Peyer's patch (tissue), 4 donors: Measurements from ENCODE around the gene PTPN9. TPM values are rescaled to one million over a fixed set of nuclear protein-coding genes. Genes with fewer than 3 reads are reported as not detected.

Experiments used
- DNase-seq, 3 donors: peaks; one replicate each; pipeline ENCODE4 v3.0.0-alpha.2; 2017 to 2019
- H3K27ac ChIP-seq, 4 donors: fragments of 200-600 bp; sonication (generic); one replicate each; pipeline ENCODE4 v1.5.1; 2016 to 2019
- H3K27me3 ChIP-seq, 2 donors: fragments of 200-600 bp; sonication (generic); one replicate each; pipeline ENCODE4 v1.5.1; 2019
- H3K36me3 ChIP-seq, 3 donors: fragments of 200-600 bp; sonication (generic); one replicate each; pipeline ENCODE4 v1.5.1; 2016 to 2019
- H3K4me1 ChIP-seq, 4 donors: fragments of 200-600 bp; sonication (generic); one replicate each; pipeline ENCODE4 v1.5.1; 2016 to 2019
- H3K4me3 ChIP-seq, 4 donors: fragments of 200-600 bp; sonication (generic); 1 replicate in 3 of 4; 2 replicates in 1 of 4; pipeline ENCODE4 v1.5.1; 2016 to 2019; ENCODE audit warnings: mild to moderate bottlenecking in 1 of 4
- H3K9me3 ChIP-seq, 4 donors: fragments of 200-600 bp; sonication (generic); one replicate each; pipeline ENCODE4 v1.5.1; 2016 to 2019; ENCODE audit warnings: mild to moderate bottlenecking in 1 of 4
- POLR2A ChIP-seq, 2 donors: fragments of 450-650 bp; IDR thresholded peaks; one replicate each; pipeline ENCODE4 v1.5.1; 2017; ENCODE audit warnings: antibody characterized with exemption in 2 of 2, mild to moderate bottlenecking in 2 of 2, moderate library complexity in 2 of 2
- total RNA-seq, 4 donors: library from RNA; depleted of rRNA; stranded (reverse); fragments of >200 nt; gene quantifications; one replicate each; pipeline ENCODE4 v1.1.0, GENCODE V29; 2016
- TF ChIP-seq, protein P1 (sequence below), 6 experiments: fragments of 450-650 bp in 4 of 6; fragments of 200-600 bp in 2 of 6; sonication (generic) in 1 of 6; IDR thresholded peaks; one replicate each; pipeline ENCODE4 v1.5.1; 2017 to 2019; ENCODE audit warnings: antibody characterized with exemption in 6 of 6, mild to moderate bottlenecking in 3 of 6, moderate library complexity in 1 of 6

Gene PTPN9
- total RNA-seq, 4 donors from 2014 or later, result 17.3 to 33.0 (median 28.5) TPM

- Histone ChIP-seq H3K27me3 (no peaks in the 10 kb centered on the region), H3K4me3 (no peak overlapping the region), H3K9me3 (no peaks in the 10 kb centered on the region), H3K36me3 (no peaks in the 10 kb centered on the region), H3K27ac (no peak overlapping the region), H3K4me1 (peaks cover 0 to 18% (median 0%) of the 10 kb centered on the region in 4 donors)
- no peak for DNase-seq
- TF ChIP-seq, protein P1, sequence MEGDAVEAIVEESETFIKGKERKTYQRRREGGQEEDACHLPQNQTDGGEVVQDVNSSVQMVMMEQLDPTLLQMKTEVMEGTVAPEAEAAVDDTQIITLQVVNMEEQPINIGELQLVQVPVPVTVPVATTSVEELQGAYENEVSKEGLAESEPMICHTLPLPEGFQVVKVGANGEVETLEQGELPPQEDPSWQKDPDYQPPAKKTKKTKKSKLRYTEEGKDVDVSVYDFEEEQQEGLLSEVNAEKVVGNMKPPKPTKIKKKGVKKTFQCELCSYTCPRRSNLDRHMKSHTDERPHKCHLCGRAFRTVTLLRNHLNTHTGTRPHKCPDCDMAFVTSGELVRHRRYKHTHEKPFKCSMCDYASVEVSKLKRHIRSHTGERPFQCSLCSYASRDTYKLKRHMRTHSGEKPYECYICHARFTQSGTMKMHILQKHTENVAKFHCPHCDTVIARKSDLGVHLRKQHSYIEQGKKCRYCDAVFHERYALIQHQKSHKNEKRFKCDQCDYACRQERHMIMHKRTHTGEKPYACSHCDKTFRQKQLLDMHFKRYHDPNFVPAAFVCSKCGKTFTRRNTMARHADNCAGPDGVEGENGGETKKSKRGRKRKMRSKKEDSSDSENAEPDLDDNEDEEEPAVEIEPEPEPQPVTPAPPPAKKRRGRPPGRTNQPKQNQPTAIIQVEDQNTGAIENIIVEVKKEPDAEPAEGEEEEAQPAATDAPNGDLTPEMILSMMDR (IDR thresholded peaks at IDR 0.05), result no peak
- no peak for TF ChIP-seq POLR2A (IDR thresholded peaks at IDR 0.05)
Measured at GRCh38 chr15:75456710-75457109, 122.4 kb downstream of the PTPN9 start.

GRCh38 chr15:75455982-75456531, 123.1 kb downstream of the PTPN9 start:
- peak in 2 of 3 donors; percentile 52 to 78 for DNase-seq
- TF ChIP-seq POLR2A (IDR thresholded peaks at IDR 0.05), result peak in 1 of 2 donors; percentile 11
- TF ChIP-seq, protein P1 (IDR thresholded peaks at IDR 0.05), result no peak
- H3K9me3 ChIP-seq, result no peaks in the 10 kb centered on the region
- peak overlapping the region; percentile 89 to 98 (median 94) for H3K4me3 ChIP-seq
- H3K27ac ChIP-seq, result peak overlapping the region; percentile 96 to 99 (median 98)
- H3K27me3 ChIP-seq, result no peaks in the 10 kb centered on the region
- H3K36me3 ChIP-seq, result no peaks in the 10 kb centered on the region
- peaks cover 0 to 18% (median 0%) of the 10 kb centered on the region in 4 donors for H3K4me1 ChIP-seq

DNA sequence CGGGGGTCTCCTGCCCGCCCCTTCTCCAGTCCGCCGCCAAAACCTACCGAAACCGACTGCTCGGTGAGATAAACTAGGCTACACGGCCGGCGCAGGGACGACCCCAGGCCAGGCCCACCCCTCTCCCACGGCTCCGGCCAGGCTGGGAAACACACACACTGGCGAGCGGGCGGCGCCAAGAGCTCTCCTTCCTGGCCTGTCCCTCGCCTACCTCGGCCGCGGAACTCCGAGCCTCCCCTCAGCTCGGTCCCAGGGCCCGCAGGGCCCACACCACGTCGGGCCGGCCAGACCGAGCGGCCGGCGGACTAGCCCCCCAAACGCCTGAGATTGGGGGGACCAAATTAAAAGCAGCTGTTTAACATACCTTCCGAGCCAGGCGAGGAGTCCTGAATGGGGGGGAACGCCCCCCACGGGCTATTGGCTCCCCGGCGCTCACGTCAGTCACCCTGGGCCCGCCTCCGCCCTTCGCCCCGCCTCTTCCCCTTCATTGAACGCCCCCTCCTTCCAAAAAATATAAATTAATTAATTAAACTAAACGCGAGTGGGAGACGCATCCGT, 123.6 kb downstream of the PTPN9 start:
- H3K9me3 ChIP-seq, result no peaks in the 10 kb centered on the region
- peak; percentile 92 to 95 (median 93) for DNase-seq
- peak overlapping the region; percentile 96 to 99 (median 98) for H3K27ac ChIP-seq
- TF ChIP-seq, protein P1 (IDR thresholded peaks at IDR 0.05), result peak in 1 of 6 experiments; percentile 6
- peak; percentile 13 to 70 for TF ChIP-seq POLR2A (IDR thresholded peaks at IDR 0.05)
- H3K4me1 ChIP-seq, result peaks cover 0 to 18% (median 0%) of the 10 kb centered on the region in 4 donors
- peak overlapping the region; percentile 89 to 98 (median 94) for H3K4me3 ChIP-seq
- H3K27me3 ChIP-seq, result no peaks in the 10 kb centered on the region
- H3K36me3 ChIP-seq, result no peaks in the 10 kb centered on the region

DNA sequence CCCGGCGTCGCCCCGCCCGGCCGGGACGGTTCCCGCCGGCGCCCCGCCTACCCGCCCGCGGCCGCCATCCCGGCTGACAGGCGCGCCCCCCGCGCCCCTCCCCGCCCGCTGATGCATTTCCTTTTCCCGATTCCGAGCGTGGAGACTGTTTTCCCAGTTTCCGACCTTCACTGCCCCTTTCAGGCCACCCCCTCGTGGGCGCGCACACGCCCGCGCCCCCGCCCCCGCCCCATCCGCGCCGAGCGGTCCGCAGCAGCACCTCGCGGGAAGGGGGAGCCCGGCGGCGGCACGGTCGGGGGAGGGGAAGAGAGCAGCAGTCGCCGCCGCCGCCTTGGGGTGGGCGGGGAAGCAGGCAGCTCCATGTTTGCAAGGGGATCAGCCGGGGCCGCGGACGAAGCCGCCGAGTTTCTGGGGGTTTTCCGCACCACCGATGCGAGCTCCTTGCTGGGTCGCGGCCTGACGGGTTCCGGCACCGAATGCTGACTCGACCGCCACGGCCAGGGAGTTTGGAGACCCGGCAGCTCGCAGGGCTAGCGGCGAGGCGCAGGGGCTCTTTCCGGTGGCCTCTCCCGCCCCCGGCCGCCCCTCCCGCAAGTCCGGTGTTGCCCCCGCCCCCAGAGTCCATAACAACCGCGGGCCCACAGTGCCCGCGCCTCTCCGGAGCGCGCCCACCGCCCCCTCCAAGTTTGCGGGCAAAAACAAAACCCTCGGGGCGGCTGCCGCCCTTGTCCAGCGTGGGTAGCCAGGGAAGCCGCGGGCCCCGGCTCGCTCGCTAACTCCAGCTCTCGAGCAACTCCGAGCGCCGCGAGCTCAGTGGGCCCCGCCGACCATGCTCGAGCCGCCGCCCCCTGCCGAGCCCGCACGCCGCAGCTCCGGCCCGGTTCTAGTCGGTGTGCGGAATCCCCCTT, 124.4 kb downstream of the PTPN9 start:
- no peak for TF ChIP-seq POLR2A (IDR thresholded peaks at IDR 0.05)
- TF ChIP-seq, protein P1 (IDR thresholded peaks at IDR 0.05), result peak in 1 of 6 experiments; percentile 1
- DNase-seq, result peak in 2 of 3 donors; percentile 67 to 86
- peak overlapping the region; percentile 89 to 98 (median 94) for H3K4me3 ChIP-seq
- no peaks in the 10 kb centered on the region for H3K36me3 ChIP-seq
- no peaks in the 10 kb centered on the region for H3K9me3 ChIP-seq
- H3K27ac ChIP-seq, result peak overlapping the region; percentile 96 to 99 (median 98)
- H3K4me1 ChIP-seq, result peaks cover 0 to 15% (median 1%) of the 10 kb centered on the region in 4 donors
- H3K27me3 ChIP-seq, result no peaks in the 10 kb centered on the region

GRCh38 chr15:75453703-75454470, 125.2 kb downstream of the PTPN9 start:
- Histone ChIP-seq H3K4me1 (peaks cover 0 to 20% (median 2%) of the 10 kb centered on the region in 4 donors), H3K9me3 (no peaks in the 10 kb centered on the region), H3K27me3 (no peaks in the 10 kb centered on the region), H3K36me3 (no peaks in the 10 kb centered on the region), H3K27ac (peak overlapping the region; percentile 97 to 99 (median 98)), H3K4me3 (peak overlapping the region; percentile 89 to 98 (median 94))
- TF ChIP-seq POLR2A (IDR thresholded peaks at IDR 0.05), result peak; percentile 70 to 83
- TF ChIP-seq, protein P1 (IDR thresholded peaks at IDR 0.05), result peak in 2 of 6 experiments; percentile 3 to 12
- peak; percentile 97 to 99 (median 98) for DNase-seq
